Esophagus squamous epithelium (tissue), 5 donors: ENCODE data around the gene DAB1. TPM values are rescaled to one million over a fixed set of nuclear protein-coding genes. Genes with fewer than 3 reads are reported as not detected.

Experiments
- DNase-seq: peaks from one replicate; lab custom pipeline; 2025; lab: John Stamatoyannopoulos, UW
- H3K27ac ChIP-seq, 4 donors: fragments of 200-600 bp; sonication (generic); one replicate each; pipeline ENCODE4 v1.5.1; 2016 to 2019; ENCODE audit warnings: mild to moderate bottlenecking in 1 of 4
- H3K27me3 ChIP-seq, 4 donors: fragments of 200-600 bp; sonication (generic); 1 replicate in 3 of 4; 2 replicates in 1 of 4; pipeline versions ENCODE4 v1.5.1 to v1.6.0; 2017 to 2021; ENCODE audit warnings: antibody characterized with exemption in 1 of 4
- H3K36me3 ChIP-seq, 3 donors: fragments of 200-600 bp; sonication (generic); one replicate each; pipeline ENCODE4 v1.5.1; 2016 to 2019
- H3K4me1 ChIP-seq, 3 donors: fragments of 200-600 bp; sonication (generic); one replicate each; pipeline ENCODE4 v1.5.1; 2017 to 2019
- H3K4me3 ChIP-seq, 4 donors: fragments of 200-600 bp; sonication (generic); 1 replicate in 3 of 4; 2 replicates in 1 of 4; pipeline ENCODE4 v1.5.1; 2016 to 2019; ENCODE audit warnings: mild to moderate bottlenecking in 2 of 4, moderate library complexity in 1 of 4
- H3K9me3 ChIP-seq, 3 donors: fragments of 200-600 bp; sonication (generic); one replicate each; pipeline ENCODE4 v1.5.1; 2016 to 2019
- POLR2A ChIP-seq, 4 donors: fragments of 450-650 bp; IDR thresholded peaks; one replicate each; pipeline ENCODE4 v1.6.1; 2017; ENCODE audit warnings: antibody characterized with exemption in 4 of 4, mild to moderate bottlenecking in 4 of 4, moderate library complexity in 3 of 4
- WGBS, 2 donors: methylation state at CpG; one replicate each; pipeline ENCODE4 v1.1.5; 2018; 5-methylcytosine and 5-hydroxymethylcytosine counted together
- intact Hi-C: fragments of 100-400 bp; cut with DNase I; formaldehyde crosslinking; loops from one replicate; pipeline ENCODE4 v1.15.0; 2022
- total RNA-seq, 4 donors: library from RNA; depleted of rRNA; stranded (reverse); fragments of >200 nt; gene quantifications; one replicate each; pipeline ENCODE4 v1.1.0, GENCODE V29; 2016
- TF ChIP-seq, protein P1 (sequence below), 6 experiments: fragments of 450-650 bp in 4 of 6; fragments of 200-600 bp in 2 of 6; sonication (generic) in 2 of 6; IDR thresholded peaks; one replicate each; pipeline ENCODE4 v1.5.1; 2016 to 2019; ENCODE audit warnings: antibody characterized with exemption in 6 of 6, mild to moderate bottlenecking in 4 of 6, moderate library complexity in 4 of 6
- donor health status: DM: yes; HTN: yes; CAD: no.

The DAB1 gene
- total RNA-seq, 4 donors from 2014 or later, result under 0.01 TPM; not detected in 3

DNA sequence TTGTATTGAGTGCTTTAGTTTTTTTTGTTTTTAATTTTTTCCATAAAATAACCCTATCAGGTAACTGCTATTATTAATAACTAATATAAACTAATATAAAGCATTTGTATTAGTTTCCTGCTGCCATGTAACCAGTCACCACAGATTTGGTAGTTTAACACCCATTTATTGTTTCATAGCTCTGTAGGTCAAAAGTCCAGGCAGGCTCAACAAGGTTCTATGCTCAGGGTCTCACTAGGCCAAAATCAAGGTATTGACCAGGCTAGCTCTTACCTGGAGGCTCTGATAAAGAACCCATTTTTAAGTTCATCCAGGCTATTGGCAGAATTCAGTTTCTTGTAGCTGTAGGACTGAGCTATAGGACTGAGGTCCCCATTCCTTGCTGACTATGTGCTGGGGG lies 189.4 kb downstream of the DAB1 start:
- Histone ChIP-seq H3K9me3 (no peaks in the 10 kb centered on the region), H3K36me3 (no peaks in the 10 kb centered on the region), H3K4me1 (no peaks in the 10 kb centered on the region), H3K4me3 (no peak overlapping the region), H3K27me3 (no peaks in the 10 kb centered on the region), H3K27ac (no peak overlapping the region)
- no peak for TF ChIP-seq POLR2A (IDR thresholded peaks at IDR 0.05)
- TF ChIP-seq, protein P1, sequence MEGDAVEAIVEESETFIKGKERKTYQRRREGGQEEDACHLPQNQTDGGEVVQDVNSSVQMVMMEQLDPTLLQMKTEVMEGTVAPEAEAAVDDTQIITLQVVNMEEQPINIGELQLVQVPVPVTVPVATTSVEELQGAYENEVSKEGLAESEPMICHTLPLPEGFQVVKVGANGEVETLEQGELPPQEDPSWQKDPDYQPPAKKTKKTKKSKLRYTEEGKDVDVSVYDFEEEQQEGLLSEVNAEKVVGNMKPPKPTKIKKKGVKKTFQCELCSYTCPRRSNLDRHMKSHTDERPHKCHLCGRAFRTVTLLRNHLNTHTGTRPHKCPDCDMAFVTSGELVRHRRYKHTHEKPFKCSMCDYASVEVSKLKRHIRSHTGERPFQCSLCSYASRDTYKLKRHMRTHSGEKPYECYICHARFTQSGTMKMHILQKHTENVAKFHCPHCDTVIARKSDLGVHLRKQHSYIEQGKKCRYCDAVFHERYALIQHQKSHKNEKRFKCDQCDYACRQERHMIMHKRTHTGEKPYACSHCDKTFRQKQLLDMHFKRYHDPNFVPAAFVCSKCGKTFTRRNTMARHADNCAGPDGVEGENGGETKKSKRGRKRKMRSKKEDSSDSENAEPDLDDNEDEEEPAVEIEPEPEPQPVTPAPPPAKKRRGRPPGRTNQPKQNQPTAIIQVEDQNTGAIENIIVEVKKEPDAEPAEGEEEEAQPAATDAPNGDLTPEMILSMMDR (IDR thresholded peaks at IDR 0.05), result no peak
- DNase-seq, result no peak
- intact Hi-C loops, result no loop called here

DNA sequence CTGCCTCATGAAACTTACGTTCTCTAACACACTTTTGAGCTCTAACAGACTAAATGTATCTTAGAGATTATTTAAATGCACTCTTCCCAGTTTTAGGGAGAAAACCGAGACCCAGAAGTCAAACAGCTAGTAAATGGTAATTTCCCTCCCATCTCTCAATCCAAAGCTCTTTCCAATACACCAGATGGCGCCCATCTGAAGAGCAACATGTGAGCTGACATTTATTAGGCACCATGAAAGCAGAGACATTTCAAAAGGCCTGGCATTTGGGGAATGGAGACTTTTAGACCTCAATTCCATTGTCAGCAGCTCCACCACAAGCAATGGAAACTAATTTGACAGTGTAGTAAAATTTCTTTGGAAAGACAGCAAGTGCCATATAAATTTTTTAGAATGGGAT lies 191.4 kb downstream of the DAB1 start:
- intact Hi-C loops, result no loop called here

GRCh38 chr1:57229998-57230397 lies 193.9 kb downstream of the DAB1 start:
- Histone ChIP-seq H3K36me3 (no peaks in the 10 kb centered on the region), H3K27me3 (no peaks in the 10 kb centered on the region), H3K4me1 (no peaks in the 10 kb centered on the region), H3K9me3 (no peaks in the 10 kb centered on the region), H3K4me3 (no peak overlapping the region), H3K27ac (no peak overlapping the region)
- no peak for DNase-seq
- intact Hi-C loops, result no loop called here
- 61 to 66% methylated on average over 2 of the region's 2 CpGs for WGBS, 2 donors
- TF ChIP-seq, protein P1 (IDR thresholded peaks at IDR 0.05), result no peak
- no peak for TF ChIP-seq POLR2A (IDR thresholded peaks at IDR 0.05)

More for the DNA sequence above, 191.4 kb downstream of the DAB1 start:
- no peak overlapping the region for H3K27ac ChIP-seq
- WGBS, 2 donors, result 78 to 80% methylated on average over 3 of the region's 3 CpGs
- H3K4me3 ChIP-seq, result no peak overlapping the region
- TF ChIP-seq POLR2A (IDR thresholded peaks at IDR 0.05), result no peak
- TF ChIP-seq, protein P1 (IDR thresholded peaks at IDR 0.05), result peak in 2 of 6 experiments; percentile 19 to 52
- no peak for DNase-seq
- no peaks in the 10 kb centered on the region for H3K4me1 ChIP-seq
- no peaks in the 10 kb centered on the region for H3K9me3 ChIP-seq
- no peaks in the 10 kb centered on the region for H3K36me3 ChIP-seq
- no peaks in the 10 kb centered on the region for H3K27me3 ChIP-seq

DNA sequence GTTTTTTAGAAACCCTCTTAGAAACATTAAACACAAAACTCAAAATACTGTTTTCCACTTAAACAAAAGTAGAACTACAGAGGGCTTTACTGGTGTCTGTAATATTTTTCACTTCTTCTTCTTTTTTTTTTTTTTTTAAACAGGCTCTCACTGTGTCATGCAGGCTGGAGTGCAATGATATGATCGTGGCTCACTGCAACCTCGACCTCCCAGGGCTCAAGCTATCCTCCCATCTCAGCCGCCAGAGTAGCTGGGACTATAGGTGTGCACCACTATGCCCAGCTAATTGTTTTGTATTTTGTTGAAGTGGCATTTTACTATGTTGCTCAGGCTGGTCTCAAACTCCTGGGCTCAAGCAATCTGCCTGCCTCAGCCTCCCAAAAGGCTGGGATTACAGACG lies 194.8 kb downstream of the DAB1 start:
- intact Hi-C loops, result no loop called here

GRCh38 chr1:57222801-57223200 lies 201.1 kb downstream of the DAB1 start:
- Histone ChIP-seq H3K27me3 (no peaks in the 10 kb centered on the region), H3K4me1 (no peaks in the 10 kb centered on the region), H3K36me3 (no peaks in the 10 kb centered on the region), H3K4me3 (no peak overlapping the region), H3K27ac (no peak overlapping the region), H3K9me3 (no peaks in the 10 kb centered on the region)
- 56% methylated on average over 3 of the region's 3 CpGs for WGBS, 2 donors
- intact Hi-C loops, result no loop called here
- TF ChIP-seq, protein P1 (IDR thresholded peaks at IDR 0.05), result no peak
- no peak for TF ChIP-seq POLR2A (IDR thresholded peaks at IDR 0.05)
- DNase-seq, result no peak

More for the DNA sequence above, 194.8 kb downstream of the DAB1 start:
- TF ChIP-seq, protein P1 (IDR thresholded peaks at IDR 0.05), result no peak
- no peak for TF ChIP-seq POLR2A (IDR thresholded peaks at IDR 0.05)
- WGBS, 2 donors, result 64 to 73% methylated on average over 4 of the region's 4 CpGs
- no peaks in the 10 kb centered on the region for H3K4me1 ChIP-seq
- no peaks in the 10 kb centered on the region for H3K27me3 ChIP-seq
- no peak for DNase-seq
- no peaks in the 10 kb centered on the region for H3K9me3 ChIP-seq
- H3K27ac ChIP-seq, result no peak overlapping the region
- no peak overlapping the region for H3K4me3 ChIP-seq
- no peaks in the 10 kb centered on the region for H3K36me3 ChIP-seq
